GM20000 (cell line): ENCODE measurements around the gene B4GALT1.

ENCODE experiments used
- DNase-seq: peaks from one replicate; pipeline ENCODE4 v3.0.0; 2012; ENCODE audit warnings: low spot score
- TF ChIP-seq, protein P1 (sequence below): IDR thresholded peaks from 2 replicates; pipeline ENCODE4 v1.5.1; 2012; ENCODE audit warnings: mild to moderate bottlenecking, control low read depth; ENCODE audit errors: extremely low read depth, missing control alignments

The B4GALT1 gene

DNA sequence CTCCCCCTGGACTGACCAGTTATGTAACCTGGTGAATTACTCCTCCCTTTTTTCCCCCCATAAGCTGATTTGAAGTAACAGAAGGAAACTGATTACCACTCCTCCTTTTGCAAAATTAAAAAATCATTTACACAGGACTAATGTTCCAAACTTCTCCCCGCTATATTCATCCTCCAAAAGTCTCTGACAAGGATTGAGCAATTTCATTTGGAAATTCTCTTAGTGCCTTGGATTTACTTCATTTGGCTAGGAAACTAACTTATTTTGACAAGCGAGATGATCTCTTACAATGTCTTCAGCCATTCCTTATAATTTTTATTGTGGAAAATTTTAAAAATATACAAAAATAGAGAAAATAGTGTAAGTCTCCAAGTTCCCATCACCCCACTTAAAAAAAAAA lies 15.4 kb upstream of the B4GALT1 start:
- DNase-seq, result no peak
- TF ChIP-seq, protein P1, sequence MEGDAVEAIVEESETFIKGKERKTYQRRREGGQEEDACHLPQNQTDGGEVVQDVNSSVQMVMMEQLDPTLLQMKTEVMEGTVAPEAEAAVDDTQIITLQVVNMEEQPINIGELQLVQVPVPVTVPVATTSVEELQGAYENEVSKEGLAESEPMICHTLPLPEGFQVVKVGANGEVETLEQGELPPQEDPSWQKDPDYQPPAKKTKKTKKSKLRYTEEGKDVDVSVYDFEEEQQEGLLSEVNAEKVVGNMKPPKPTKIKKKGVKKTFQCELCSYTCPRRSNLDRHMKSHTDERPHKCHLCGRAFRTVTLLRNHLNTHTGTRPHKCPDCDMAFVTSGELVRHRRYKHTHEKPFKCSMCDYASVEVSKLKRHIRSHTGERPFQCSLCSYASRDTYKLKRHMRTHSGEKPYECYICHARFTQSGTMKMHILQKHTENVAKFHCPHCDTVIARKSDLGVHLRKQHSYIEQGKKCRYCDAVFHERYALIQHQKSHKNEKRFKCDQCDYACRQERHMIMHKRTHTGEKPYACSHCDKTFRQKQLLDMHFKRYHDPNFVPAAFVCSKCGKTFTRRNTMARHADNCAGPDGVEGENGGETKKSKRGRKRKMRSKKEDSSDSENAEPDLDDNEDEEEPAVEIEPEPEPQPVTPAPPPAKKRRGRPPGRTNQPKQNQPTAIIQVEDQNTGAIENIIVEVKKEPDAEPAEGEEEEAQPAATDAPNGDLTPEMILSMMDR, result no peak

DNA sequence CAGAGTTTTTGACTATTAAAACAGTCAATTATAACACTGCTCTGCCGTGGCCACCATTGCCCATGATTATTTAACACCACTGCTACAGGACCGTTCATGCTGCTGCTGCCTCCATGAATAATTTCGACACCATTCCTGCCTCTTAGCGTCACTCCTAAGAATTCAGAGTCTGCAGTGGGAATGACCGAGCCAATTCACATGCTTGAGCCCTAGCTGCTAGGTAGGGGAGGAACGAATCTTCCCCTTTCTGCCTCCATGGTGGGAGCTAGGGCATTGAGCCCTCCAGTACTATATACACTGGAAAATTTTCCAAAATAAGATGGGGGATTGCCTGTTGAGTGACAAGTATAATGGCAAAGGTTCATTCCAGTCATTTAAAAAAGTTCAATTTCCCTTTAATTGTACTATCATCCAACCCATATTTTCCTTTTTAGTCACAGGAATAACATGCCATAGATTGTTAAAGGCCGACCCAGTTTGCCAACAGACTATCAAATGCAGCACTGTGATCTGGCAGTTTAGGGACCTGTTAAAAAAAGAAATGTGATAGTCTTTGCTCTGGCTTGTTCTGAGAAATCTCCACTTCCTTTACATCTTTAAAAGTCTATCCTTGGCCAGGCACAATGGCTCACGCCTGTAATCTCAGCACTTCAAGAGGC lies 13.5 kb upstream of the B4GALT1 start:
- TF ChIP-seq, protein P1, result no peak
- DNase-seq, result no peak

DNA sequence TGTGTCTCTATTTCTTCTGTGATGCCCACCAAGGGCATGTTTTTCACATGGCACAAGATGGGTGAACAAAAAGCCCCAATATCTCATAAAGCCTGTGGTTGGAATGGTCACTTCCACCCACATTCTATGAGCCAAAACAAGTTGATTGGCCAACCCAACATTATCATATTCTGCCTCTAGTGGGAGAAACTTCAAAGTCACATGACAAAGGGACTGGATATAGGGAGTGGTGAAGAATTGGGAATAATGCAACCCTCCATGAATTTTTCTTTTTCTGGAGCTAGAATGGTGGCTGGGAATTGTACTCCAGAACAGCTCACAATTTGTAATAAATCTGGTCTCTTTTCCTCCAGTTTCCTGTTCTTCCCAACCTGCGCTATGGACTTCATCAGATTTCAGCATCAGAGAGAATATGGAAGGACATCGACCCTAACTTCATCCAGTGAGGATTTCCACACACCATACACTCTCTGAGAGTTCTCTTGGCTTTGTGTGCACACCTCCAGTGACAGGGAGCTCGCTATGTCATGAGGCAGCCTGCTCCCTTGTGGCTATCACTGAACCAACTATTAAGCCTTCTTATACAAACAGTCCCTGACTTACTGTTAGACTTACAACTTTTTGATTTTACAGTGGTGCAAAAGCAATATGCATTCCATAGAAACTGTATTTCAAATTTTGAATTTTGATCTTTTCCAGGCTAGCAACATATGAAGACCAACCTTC lies 12.0 kb upstream of the B4GALT1 start:
- no peak for DNase-seq
- TF ChIP-seq, protein P1, result no peak

DNA sequence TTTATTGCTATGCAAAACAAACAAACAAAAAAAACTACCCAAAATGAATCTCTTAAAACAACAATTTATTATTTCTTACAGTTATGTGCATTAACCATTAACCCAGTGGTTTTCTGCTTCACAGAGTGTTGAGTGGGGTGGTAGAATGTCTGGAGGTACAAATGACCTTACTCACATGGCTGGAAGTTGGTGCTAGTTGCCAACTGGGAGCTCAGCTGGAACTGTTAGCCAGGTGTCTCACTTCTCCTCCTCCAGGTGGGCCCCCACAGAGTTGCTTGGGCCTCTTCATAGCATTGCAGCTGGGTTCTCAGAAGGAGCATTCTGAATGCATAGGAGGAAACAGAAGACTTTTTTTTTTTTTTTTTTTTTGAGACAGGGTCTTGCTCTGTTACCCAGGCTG lies 10.5 kb upstream of the B4GALT1 start:
- no peak for DNase-seq
- TF ChIP-seq, protein P1, result no peak

DNA sequence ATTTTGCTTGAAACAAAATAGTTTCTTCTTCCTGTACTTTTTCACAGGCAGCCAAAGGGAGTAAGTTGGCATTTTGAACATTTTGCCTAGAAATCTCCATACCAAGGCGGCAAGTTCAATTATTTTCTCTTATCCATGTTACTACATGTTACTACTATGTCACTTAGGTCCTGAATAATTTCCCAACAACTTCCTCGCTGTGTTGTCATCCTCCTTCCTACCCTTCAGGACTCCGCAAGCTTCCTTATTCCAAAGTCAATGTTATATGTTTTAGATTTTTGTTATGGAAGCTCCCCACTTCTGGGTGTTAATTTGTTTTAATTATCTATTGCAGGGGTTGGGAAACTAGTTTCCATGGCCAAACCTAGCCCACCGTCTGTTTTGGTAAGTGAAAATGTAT lies 9.9 kb upstream of the B4GALT1 start:
- no peak for DNase-seq
- TF ChIP-seq, protein P1, result no peak

DNA sequence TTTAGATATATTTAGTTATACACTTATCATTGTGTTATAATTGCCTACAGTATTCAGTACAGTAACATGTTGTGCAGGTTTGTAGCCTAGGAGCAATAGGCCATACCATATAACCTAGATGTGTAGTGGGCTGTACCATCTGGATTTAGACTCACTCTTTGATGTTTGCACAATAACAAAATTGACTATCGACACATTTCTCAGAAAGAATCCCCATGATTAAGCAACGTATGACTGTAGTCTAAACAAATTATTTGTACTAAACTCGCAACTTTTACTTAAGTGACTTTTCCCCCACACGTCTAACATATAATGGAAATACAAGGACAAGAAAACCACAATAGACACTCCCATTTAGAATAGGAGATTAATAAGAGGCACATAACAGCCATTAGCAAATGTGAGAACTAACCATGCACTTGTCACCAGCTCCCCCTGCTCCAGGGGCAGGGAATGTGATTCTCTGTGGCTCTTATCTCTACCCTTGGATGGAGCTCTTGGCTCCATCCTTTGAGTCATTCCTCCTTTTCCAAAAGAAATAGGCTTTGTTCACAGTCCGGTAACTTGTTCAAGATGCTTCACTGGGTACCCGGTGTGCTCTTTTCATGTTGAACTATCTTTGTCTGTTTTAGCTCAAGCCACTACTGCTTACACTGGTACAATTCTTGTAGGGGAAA lies 8.7 kb upstream of the B4GALT1 start:
- DNase-seq, result no peak
- TF ChIP-seq, protein P1, result no peak
